Right ventricle myocardium superior (tissue), 1 donor: ENCODE data around the gene RIPK3. TPM values are rescaled to one million over a fixed set of nuclear protein-coding genes. Genes with fewer than 3 reads are reported as not detected.
"Not testable (repeated sequence)": the region's sequence is repeated elsewhere in the genome, so short reads cannot be mapped to it uniquely, and the experiment has no call there.

Source experiments
- ATAC-seq: fragments of 200-7000 bp; cut with Tn5 transposase; one replicate; pipeline ENCODE4 v1.9.1; 2020; ENCODE audit warnings: mild to moderate bottlenecking; ENCODE audit not compliant: poor library complexity
- DNase-seq: peaks from one replicate; pipeline ENCODE4 v3.0.0-alpha.2; 2020
- intact Hi-C: fragments of 100-400 bp; cut with DNase I; formaldehyde crosslinking; loops from one replicate; pipeline ENCODE4 v1.11.2; 2022
- long read RNA-seq: library from polyadenylated mRNA; unstranded; transcript quantifications from one replicate; pipeline ENCODE4 v2.0.0, GENCODE V29; 2021
- total RNA-seq: library from RNA; stranded (reverse); fragmentation: NEBNext Ultra II Directional; extraction: Animal tissue kit (Norgen Biotek cat#: 25700); gene quantifications from one replicate; pipeline ENCODE4 v1.2.1, GENCODE V29; 2021
- donor health status: DM: no; HTN: yes; CAD: no; lungs with severe emphysema.

The RIPK3 gene
- 2.9 TPM for total RNA-seq
- long read RNA-seq = 0 reads

GRCh38 chr14:24339284-24340151 is at the start of gene RIPK3:
RIPK3 (minus strand) TSS chr14:24339991; CDS start chr14:24339826, 165 bp downstream.
- intact Hi-C loops = no loop called here
- DNase-seq (peak; percentile 77), ATAC-seq (peak; percentile 69)

- no peak for DNase-seq
- ATAC-seq = peak; percentile 18
- intact Hi-C loops = no loop called here
Observed at GRCh38 chr14:24389226-24389848, 49.5 kb upstream of the RIPK3 start.

- ATAC-seq (no peak), DNase-seq (no peak)
Observed at GRCh38 chr14:24388474-24389179, 48.8 kb upstream of the RIPK3 start.

GRCh38 chr14:24387579-24387978 is 47.8 kb upstream of the RIPK3 start:
- ATAC-seq, DNase-seq, intact Hi-C loops: not testable (repeated sequence)

More at GRCh38 chr14:24388474-24389179, 48.8 kb upstream of the RIPK3 start:
- intact Hi-C loops = no loop called here

GRCh38 chr14:24387009-24387345 is 47.2 kb upstream of the RIPK3 start:
- intact Hi-C loops = no loop called here
- no peak for DNase-seq
- no peak for ATAC-seq

- ATAC-seq = no peak
- DNase-seq = no peak
- intact Hi-C loops = no loop called here
Observed at GRCh38 chr14:24385524-24385923, 45.7 kb upstream of the RIPK3 start.

- ATAC-seq (no peak), DNase-seq (no peak)
- intact Hi-C loops = no loop called here
Observed at GRCh38 chr14:24384169-24384568, 44.4 kb upstream of the RIPK3 start.

GRCh38 chr14:24382064-24382371 is 42.2 kb upstream of the RIPK3 start:
- intact Hi-C loops = no loop called here
- ATAC-seq (peak; percentile 13), DNase-seq (no peak)

- DNase-seq (no peak), ATAC-seq (no peak)
- intact Hi-C loops = no loop called here
Observed at GRCh38 chr14:24381363-24382063, 41.7 kb upstream of the RIPK3 start.

GRCh38 chr14:24379907-24380730 is 40.3 kb upstream of the RIPK3 start:
- intact Hi-C loops = no loop called here
- no peak for ATAC-seq
- no peak for DNase-seq

- ATAC-seq = no peak
- no peak for DNase-seq
- intact Hi-C loops = no loop called here
Observed at GRCh38 chr14:24378981-24379906, 39.5 kb upstream of the RIPK3 start.

GRCh38 chr14:24378327-24378726 is 38.5 kb upstream of the RIPK3 start:
- ATAC-seq (no peak), DNase-seq (no peak)
- intact Hi-C loops = no loop called here

GRCh38 chr14:24377657-24378056 is 37.9 kb upstream of the RIPK3 start:
- intact Hi-C loops = no loop called here
- ATAC-seq = peak; percentile 25
- no peak for DNase-seq

GRCh38 chr14:24377126-24377525 is 37.3 kb upstream of the RIPK3 start:
- no peak for DNase-seq
- no peak for ATAC-seq
- intact Hi-C loops = no loop called here

GRCh38 chr14:24376448-24377070 is 36.8 kb upstream of the RIPK3 start:
- intact Hi-C loops = no loop called here
- ATAC-seq (no peak), DNase-seq (no peak)

- ATAC-seq (peak; percentile 4), DNase-seq (peak; percentile 68)
- intact Hi-C loops = no loop called here
Observed at GRCh38 chr14:24372701-24373416, 33.1 kb upstream of the RIPK3 start.
